Heart left ventricle (tissue), 13 donors: Measurements from ENCODE around the gene TTC34.
"Not testable (repeated sequence)": the region's sequence is repeated elsewhere in the genome, so short reads cannot be mapped to it uniquely, and the experiment has no call there.

Source experiments
- POLR2A ChIP-seq, 2 donors: fragments of 450-650 bp; IDR thresholded peaks; one replicate each; pipeline ENCODE4 v1.6.1; 2017; ENCODE audit warnings: antibody characterized with exemption in 2 of 2, mild to moderate bottlenecking in 2 of 2, moderate library complexity in 2 of 2
- TF ChIP-seq, protein P1 (sequence below), 12 donors: fragments of 200-600 bp; sonication (generic) in 4 of 12; IDR thresholded peaks; one replicate each; pipeline versions ENCODE4 v1.5.0 to v1.8.0; 2018 to 2022; ENCODE audit warnings: antibody characterized with exemption in 12 of 12, mild to moderate bottlenecking in 5 of 12
- donor health status: ischemic (EF 13 %, LVEDD 7.1; RV severe dilation, severe dysfunction).
- donor health status: DM: no; HTN: yes; CAD: no.
- donor health status: DM: no; HTN: no; CAD: no.
- donor health status: ischemic (EF 25% LVEDD 6.9; RV normal size, moderate dysfunction).
- donor health status: ischemic (EF 25% LVEDD 5.7; RV mildly dilated, moderate dysfunction).
- donor health status: ischemic (EF 35%, LVEDD 5.7; RV mildly dilated, moderate dysfunction).
- donor health status: nonischemic (EF 11% LVEDD 7.7; RV severe dilation, severe dysfunction).
- donor health status: DM: yes; HTN: yes; CAD: no.
- donor health status: PGD.
- donor health status: ischemic (EF 29% LVEDD 5.4; RV normal size, mild dysfunction).
- donor health status: nonischemic (EF 23%, LVEDD 6.1; RV moderate dilation, normal function).

- TF ChIP-seq, protein P1, sequence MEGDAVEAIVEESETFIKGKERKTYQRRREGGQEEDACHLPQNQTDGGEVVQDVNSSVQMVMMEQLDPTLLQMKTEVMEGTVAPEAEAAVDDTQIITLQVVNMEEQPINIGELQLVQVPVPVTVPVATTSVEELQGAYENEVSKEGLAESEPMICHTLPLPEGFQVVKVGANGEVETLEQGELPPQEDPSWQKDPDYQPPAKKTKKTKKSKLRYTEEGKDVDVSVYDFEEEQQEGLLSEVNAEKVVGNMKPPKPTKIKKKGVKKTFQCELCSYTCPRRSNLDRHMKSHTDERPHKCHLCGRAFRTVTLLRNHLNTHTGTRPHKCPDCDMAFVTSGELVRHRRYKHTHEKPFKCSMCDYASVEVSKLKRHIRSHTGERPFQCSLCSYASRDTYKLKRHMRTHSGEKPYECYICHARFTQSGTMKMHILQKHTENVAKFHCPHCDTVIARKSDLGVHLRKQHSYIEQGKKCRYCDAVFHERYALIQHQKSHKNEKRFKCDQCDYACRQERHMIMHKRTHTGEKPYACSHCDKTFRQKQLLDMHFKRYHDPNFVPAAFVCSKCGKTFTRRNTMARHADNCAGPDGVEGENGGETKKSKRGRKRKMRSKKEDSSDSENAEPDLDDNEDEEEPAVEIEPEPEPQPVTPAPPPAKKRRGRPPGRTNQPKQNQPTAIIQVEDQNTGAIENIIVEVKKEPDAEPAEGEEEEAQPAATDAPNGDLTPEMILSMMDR (IDR thresholded peaks at IDR 0.05): not testable (repeated sequence)
- TF ChIP-seq POLR2A (IDR thresholded peaks at IDR 0.05): not testable (repeated sequence)
These were observed 114.3 kb downstream of the TTC34 start for GRCh38 chr1:2687174-2687591.
